K562 (cell line): ENCODE results near the gene RREB1. TPM values are rescaled to one million over a fixed set of nuclear protein-coding genes. Genes with fewer than 3 reads are reported as not detected.

Experiments used
- ATAC-seq: fragments of 200-7000 bp; cut with Tn5 transposase; 3 replicates; pipeline ENCODE4 v1.9.1; 2020; ENCODE audit warnings: moderate library complexity
- BruUV-seq: library from RNA; stranded (reverse); fragments of 400-500 nt; replicated peaks from 2 replicates; lab custom pipeline; 2021; lab: Mats Ljungman, UMichigan
- CTCF ChIA-PET: fragments of 300-600 bp; formaldehyde crosslinking; extraction: SDS; loops from one replicate; lab custom pipeline; 2021; ENCODE audit warnings: low intra/inter-chr PET ratio; lab: Yijun Ruan, JAX
- POLR2A ChIA-PET: fragments of 300-600, 350-650 bp; sonication (Branson Sonifier 250); formaldehyde crosslinking; extraction: SDS; loops from one replicate; lab custom pipeline; 2021; ENCODE audit warnings: antibody characterized with exemption, inconsistent platforms; lab: Yijun Ruan, JAX
- DNase-seq, 4 experiments: peaks; one replicate each; pipeline versions ENCODE4 v3.0.0 to v3.0.0-alpha.2; 2011 to 2018; ENCODE audit warnings: low spot score in 3 of 4, mixed read lengths in 3 of 4; ENCODE audit errors: extremely low read depth in 1 of 4
- FAIRE-seq: peaks from 2 replicates; lab custom pipeline; 2011; peaks lifted over from hg19 to GRCh38; lab: Jason Lieb, UNC
- H2AFZ ChIP-seq: 2 replicates; pipeline ENCODE4 v1.6.0; 2011; ENCODE audit warnings: low read depth, low read length, control low read depth, inconsistent platforms
- H3K27ac ChIP-seq: fragments of 200-600 bp; 3 replicates; pipeline ENCODE4 v1.8.0; 2011; ENCODE audit warnings: low read depth, mild to moderate bottlenecking, control low read depth, inconsistent platforms, low read length, moderate library complexity, mixed read lengths; ENCODE audit errors: extremely low read depth
- H3K27me3 ChIP-seq, 2 experiments: fragments of 300-600 bp in 1 of 2; 2 replicates in 1 of 2; 3 replicates in 1 of 2; pipeline versions ENCODE4 v1.6.0 to v1.8.0; 2011; ENCODE audit warnings: inconsistent platforms in 2 of 2, low read length in 2 of 2, mild to moderate bottlenecking in 1 of 2, mixed read lengths in 1 of 2, moderate library complexity in 1 of 2; ENCODE audit not compliant: control insufficient read depth in 2 of 2, insufficient read depth in 2 of 2
- H3K36me3 ChIP-seq: fragments of 300-600 bp; 3 replicates; pipeline ENCODE4 v1.8.0; 2011; ENCODE audit warnings: mild to moderate bottlenecking, low read length, inconsistent platforms; ENCODE audit not compliant: control insufficient read depth, insufficient read depth
- H3K4me1 ChIP-seq, 2 experiments: fragments of 200-600 bp in 1 of 2; replicated peaks in 1 of 2; 2 replicates in 1 of 2; 3 replicates in 1 of 2; pipeline versions ENCODE4 v1.5.1 to v1.8.0; 2011; ENCODE audit warnings: inconsistent platforms in 2 of 2, low read length in 2 of 2, mild to moderate bottlenecking in 1 of 2, mixed read lengths in 1 of 2, moderate library complexity in 1 of 2; ENCODE audit not compliant: control insufficient read depth in 2 of 2, insufficient read depth in 2 of 2
- H3K4me2 ChIP-seq: 2 replicates; pipeline ENCODE4 v1.6.1; 2011; ENCODE audit warnings: low read length, control low read depth, inconsistent platforms, mixed read lengths; ENCODE audit not compliant: insufficient read depth
- H3K4me3 ChIP-seq: fragments of 200-600 bp; sonication (generic), shearing (Covaris generic); 2 replicates; pipeline ENCODE4 v1.5.1; 2016; ENCODE audit warnings: control low read depth, inconsistent platforms
- H3K79me2 ChIP-seq: fragments of 200-600 bp; 3 replicates; pipeline ENCODE4 v1.8.0; 2011; ENCODE audit warnings: low read length, inconsistent platforms; ENCODE audit not compliant: control insufficient read depth, insufficient read depth
- H3K9ac ChIP-seq, 2 experiments: 2 replicates each; pipeline versions ENCODE4 v1.6.0 to v1.6.1; 2011; ENCODE audit warnings: low read depth in 2 of 2, low read length in 2 of 2, control low read depth in 1 of 2, inconsistent platforms in 1 of 2, mild to moderate bottlenecking in 1 of 2, mixed read lengths in 1 of 2; ENCODE audit not compliant: insufficient read depth in 1 of 2
- H3K9me1 ChIP-seq: one replicate; pipeline ENCODE4 v1.6.0; 2011; ENCODE audit warnings: inconsistent platforms, mild to moderate bottlenecking, low read length, moderate library complexity; ENCODE audit not compliant: control insufficient read depth, insufficient read depth
- H3K9me3 ChIP-seq: replicated peaks from 2 replicates; pipeline ENCODE4 v1.5.1; 2011; ENCODE audit warnings: low read depth, low read length, inconsistent platforms; ENCODE audit not compliant: control insufficient read depth, insufficient read depth
- H4K20me1 ChIP-seq: replicated peaks from 2 replicates; pipeline ENCODE4 v1.6.1; 2011; ENCODE audit warnings: low read length, inconsistent platforms, mixed read lengths; ENCODE audit not compliant: control insufficient read depth, insufficient read depth
- EZH2 ChIP-seq: IDR thresholded peaks from 2 replicates; pipeline ENCODE4 v1.6.1; 2012; ENCODE audit warnings: low read depth, mild to moderate bottlenecking, inconsistent platforms, low read length, borderline replicate concordance
- PRPF4 ChIP-seq: fragments of 200-400 bp; formaldehyde crosslinking; IDR thresholded peaks from one replicate; pipeline ENCODE4 v1.6.1; 2017; ENCODE audit warnings: low read length, low read depth, mild to moderate bottlenecking; ENCODE audit not compliant: insufficient read depth, poor library complexity, severe bottlenecking
- ZNF134 ChIP-seq: fragments of 250-450 bp; sonication (Bioruptor Pico); conservative IDR thresholded peaks from 2 replicates; pipeline ENCODE4 v1.4.0; 2020
- WGBS: fragments of 100-300 bp; shearing (Covaris generic); methylation state at CpG from one replicate; pipeline ENCODE4 v1.1.6; 2016; ENCODE audit warnings: low coverage, mixed read lengths; ENCODE audit not compliant: insufficient coverage; ENCODE audit errors: missing lambda C conversion rate; 5-methylcytosine and 5-hydroxymethylcytosine counted together
- in situ Hi-C: fragments of 300-500 bp; cut with MboI; formaldehyde crosslinking; loops from 4 replicates; pipeline ENCODE4 v1.15.0; 2018; ENCODE audit warnings: inconsistent platforms, mixed read lengths
- intact Hi-C: fragments of 100-400 bp; cut with micrococcal nuclease; formaldehyde crosslinking; loops from 2 replicates; pipeline ENCODE4 v1.14.2; 2022
- polyA plus RNA-seq, 8 experiments: library from polyadenylated mRNA; depleted of rRNA in 4 of 8; stranded (reverse) in 5 of 8; unstranded in 3 of 8; fragments of >200 nt; fragmentation: Nextera tagmentation in 2 of 8; fragmentation: Illumina TruSeq in 1 of 8; extraction: Ambion mirVana in 2 of 8; extraction: Trizol in 1 of 8; gene quantifications; 2 replicates each; pipeline versions ENCODE4 v1.2.1 to v1.2.3, GENCODE V29; 2011 to 2014; ENCODE audit warnings: inconsistent platforms in 1 of 8, missing spikeins in 1 of 8
- total RNA-seq, 7 experiments: library from RNA; depleted of rRNA in 6 of 7; stranded (reverse); fragments of >200 nt in 6 of 7; fragmentation: Illumina TruSeq in 2 of 7; extraction: Trizol in 2 of 7; gene quantifications; 2 replicates each; pipeline versions ENCODE4 v1.2.1 to v1.2.3, GENCODE V29; 2011 to 2021; ENCODE audit warnings: low replicate concordance in 1 of 7
- TF ChIP-seq, protein P1 (sequence below): fragments of 250-450 bp; sonication (Bioruptor Pico); IDR thresholded peaks from 2 replicates; pipeline ENCODE4 v1.5.0; 2021
- TF ChIP-seq, protein P2 (sequence below): fragments of 250-450 bp; sonication (Bioruptor Pico); IDR thresholded peaks from 2 replicates; pipeline ENCODE4 v1.6.1; 2021; ENCODE audit warnings: mild to moderate bottlenecking
- TF ChIP-seq, protein P3 (sequence below): fragments of 450-650 bp; IDR thresholded peaks from 2 replicates; pipeline ENCODE4 v1.6.1; 2016; ENCODE audit warnings: antibody characterized with exemption

Gene RREB1
- total and polyA plus RNA-seq, 9 of the 15 experiments (the other 6 are each of a cell fraction or from before 2014, with no cell fraction given), result 3.3 to 64.2 (median 19.3) TPM

DNA sequence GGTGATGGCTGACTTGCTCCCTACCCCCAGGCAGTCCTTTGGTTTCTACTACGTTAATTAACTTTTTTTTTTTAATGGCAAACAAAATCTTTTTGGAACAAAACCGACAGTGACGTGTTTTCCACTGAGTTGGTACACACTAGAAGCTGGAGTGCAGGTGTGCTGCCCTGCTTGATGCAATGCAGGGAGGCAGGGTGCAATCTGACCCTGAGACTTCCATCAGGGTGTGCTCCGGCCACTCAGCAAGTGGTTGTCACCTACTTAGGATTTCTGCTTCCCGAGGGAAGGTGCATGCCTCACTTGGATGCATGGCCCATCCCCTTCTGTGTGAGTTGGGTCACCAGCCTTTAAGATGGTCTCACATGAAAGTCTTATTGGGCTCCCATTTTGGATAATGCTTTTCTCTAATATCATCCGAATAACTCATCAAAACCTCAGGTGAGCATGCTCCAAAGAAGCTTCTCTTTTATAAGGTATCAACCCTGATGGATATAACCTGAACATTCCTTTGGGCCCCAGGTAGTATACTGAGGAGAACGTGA, 14.0 kb downstream of the RREB1 start:
- Histone ChIP-seq H3K36me3 (peaks cover 54% of the 10 kb centered on the region), H3K9ac (no peak overlapping the region), H3K9me3 (no peaks in the 10 kb centered on the region), H4K20me1 (peaks cover 2% of the 10 kb centered on the region), H3K27ac (no peak overlapping the region), H3K4me1 (peaks cover 21 to 24% of the 10 kb centered on the region in 2 experiments; a peak in 4 of 5 replicates), H2AFZ (no peak overlapping the region), H3K79me2 (peaks cover 98% of the 10 kb centered on the region), H3K4me3 (no peak overlapping the region), H3K9me1 (peaks cover 2% of the 10 kb centered on the region), H3K27me3 (no peaks in the 10 kb centered on the region), H3K4me2 (no peak overlapping the region)
- in situ Hi-C loops, result no loop called here
- intact Hi-C loops, result no loop called here
- TF ChIP-seq, protein P1, sequence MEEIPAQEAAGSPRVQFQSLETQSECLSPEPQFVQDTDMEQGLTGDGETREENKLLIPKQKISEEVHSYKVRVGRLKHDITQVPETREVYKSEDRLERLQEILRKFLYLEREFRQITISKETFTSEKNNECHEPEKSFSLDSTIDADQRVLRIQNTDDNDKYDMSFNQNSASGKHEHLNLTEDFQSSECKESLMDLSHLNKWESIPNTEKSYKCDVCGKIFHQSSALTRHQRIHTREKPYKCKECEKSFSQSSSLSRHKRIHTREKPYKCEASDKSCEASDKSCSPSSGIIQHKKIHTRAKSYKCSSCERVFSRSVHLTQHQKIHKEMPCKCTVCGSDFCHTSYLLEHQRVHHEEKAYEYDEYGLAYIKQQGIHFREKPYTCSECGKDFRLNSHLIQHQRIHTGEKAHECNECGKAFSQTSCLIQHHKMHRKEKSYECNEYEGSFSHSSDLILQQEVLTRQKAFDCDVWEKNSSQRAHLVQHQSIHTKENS (CRISPR knock-in tag), result no peak
- TF ChIP-seq PRPF4 (no peak), EZH2 (no peak), ZNF134 (CRISPR knock-in tag) (no peak)
- TF ChIP-seq, protein P2, sequence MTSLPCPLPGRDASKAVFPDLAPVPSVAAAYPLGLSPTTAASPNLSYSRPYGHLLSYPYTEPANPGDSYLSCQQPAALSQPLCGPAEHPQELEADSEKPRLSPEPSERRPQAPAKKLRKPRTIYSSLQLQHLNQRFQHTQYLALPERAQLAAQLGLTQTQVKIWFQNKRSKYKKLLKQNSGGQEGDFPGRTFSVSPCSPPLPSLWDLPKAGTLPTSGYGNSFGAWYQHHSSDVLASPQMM (CRISPR knock-in tag), result no peak
- TF ChIP-seq, protein P3, sequence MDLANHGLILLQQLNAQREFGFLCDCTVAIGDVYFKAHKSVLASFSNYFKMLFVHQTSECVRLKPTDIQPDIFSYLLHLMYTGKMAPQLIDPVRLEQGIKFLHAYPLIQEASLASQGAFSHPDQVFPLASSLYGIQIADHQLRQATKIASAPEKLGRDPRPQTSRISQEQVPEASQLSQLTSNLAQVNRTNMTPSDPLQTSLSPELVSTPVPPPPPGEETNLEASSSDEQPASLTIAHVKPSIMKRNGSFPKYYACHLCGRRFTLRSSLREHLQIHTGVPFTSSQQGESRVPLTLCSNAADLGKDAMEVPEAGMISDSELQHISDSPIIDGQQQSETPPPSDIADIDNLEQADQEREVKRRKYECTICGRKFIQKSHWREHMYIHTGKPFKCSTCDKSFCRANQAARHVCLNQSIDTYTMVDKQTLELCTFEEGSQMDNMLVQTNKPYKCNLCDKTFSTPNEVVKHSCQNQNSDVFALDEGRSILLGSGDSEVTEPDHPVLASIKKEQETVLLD, result no peak
- FAIRE-seq, result no peak
- ChIA-PET POLR2A (interaction anchor here (0.6 to 1.7 kb wide), 5 partner anchors 10 to 370 kb away, joined by 3 to 9 read pairs (median 4); no protein-coding TSS in a partner anchor), CTCF (no interaction called here)
- no peak for ATAC-seq
- BruUV-seq, result no TSS peak
- WGBS, result 91% methylated on average over 7 of the region's 7 CpGs
- DNase-seq, result no peak
